ENCODE data around the gene GOPC.

DNA sequence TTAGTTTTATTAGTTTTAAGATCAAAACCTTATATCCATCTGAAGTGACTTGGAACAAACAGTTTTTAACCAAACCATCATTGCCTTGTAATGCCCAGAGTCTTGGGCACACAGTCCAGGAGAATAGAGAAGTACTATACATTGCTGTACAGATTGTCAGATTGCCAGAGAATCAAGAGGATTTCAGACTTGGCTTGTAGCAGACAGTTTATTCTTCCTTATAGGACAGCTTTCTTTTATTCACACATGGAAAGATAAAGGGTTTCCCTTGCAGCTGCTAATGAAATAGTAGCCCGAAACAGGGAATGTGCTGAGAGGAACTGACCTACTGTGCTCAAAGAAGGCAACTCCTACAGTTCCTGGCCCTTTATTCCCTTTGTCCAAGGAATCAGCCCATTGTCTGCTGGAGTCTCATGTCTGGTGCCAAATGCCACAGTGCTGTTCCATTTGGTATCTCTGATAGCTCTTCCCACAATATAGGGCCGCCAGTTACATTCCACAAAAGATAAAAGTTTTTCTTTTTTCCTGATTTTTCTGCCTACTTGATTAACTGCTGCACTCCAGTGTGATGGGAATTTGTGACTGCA lies 89.2 kb downstream of the GOPC start:
- no peak for TF ChIP-seq POLR2A (IDR thresholded peaks at IDR 0.05; ENCODE audit: low read length)
- TF ChIP-seq GATA1 (IDR thresholded peaks at IDR 0.05; ENCODE audit: low read depth, low read length), result no peak

All from erythroblast (primary cell).